HepG2 (cell line): Measurements from ENCODE around the gene GSTM4. TPM values are rescaled to one million over a fixed set of nuclear protein-coding genes. Genes with fewer than 3 reads are reported as not detected.
"Not testable (repeated sequence)": the region's sequence is repeated elsewhere in the genome, so short reads cannot be mapped to it uniquely, and the experiment has no call there.

Experiments used
- ATAC-seq: fragments of 200-7000 bp; cut with Tn5 transposase; 3 replicates; pipeline ENCODE4 v1.9.1; 2020; ENCODE audit warnings: mild to moderate bottlenecking, moderate library complexity
- BruUV-seq: library from RNA; stranded (reverse); fragments of 400-500 nt; replicated peaks from 2 replicates; lab custom pipeline; 2021; lab: Mats Ljungman, UMichigan
- CTCF ChIA-PET: fragments of 300-600 bp; formaldehyde crosslinking; extraction: SDS; loops from one replicate; lab custom pipeline; 2021; ENCODE audit warnings: low total read pairs, inconsistent platforms, low intra/inter-chr PET ratio; lab: Yijun Ruan, JAX
- POLR2A ChIA-PET: fragments of 350-600 bp; sonication (Branson Sonifier 250); formaldehyde crosslinking; loops from one replicate; lab custom pipeline; 2020; ENCODE audit warnings: antibody characterized with exemption, inconsistent platforms; lab: Yijun Ruan, JAX
- DNase-seq: peaks from one replicate; pipeline ENCODE4 v3.0.0-alpha.2; 2015; ENCODE audit warnings: low spot score
- FAIRE-seq: peaks from 3 replicates; lab custom pipeline; 2011; peaks lifted over from hg19 to GRCh38; lab: Jason Lieb, UNC
- H2AFZ ChIP-seq: one replicate; pipeline ENCODE4 v1.6.1; 2011; ENCODE audit warnings: low read length, inconsistent platforms
- H3K27ac ChIP-seq: fragments of 300-600 bp; 3 replicates; pipeline ENCODE4 v1.8.0; 2011; ENCODE audit warnings: mixed run types, mild to moderate bottlenecking, mixed read lengths, low read length, inconsistent platforms; ENCODE audit not compliant: insufficient read depth; ENCODE audit errors: extremely low read length
- H3K27me3 ChIP-seq, 2 experiments: fragments of 200-600 bp in 1 of 2; 2 replicates in 1 of 2; 3 replicates in 1 of 2; pipeline versions ENCODE4 v1.6.0 to v1.8.0; 2011; ENCODE audit warnings: low read length in 2 of 2, mild to moderate bottlenecking in 2 of 2, moderate library complexity in 2 of 2, inconsistent platforms in 1 of 2; ENCODE audit not compliant: insufficient read depth in 2 of 2, control insufficient read depth in 1 of 2
- H3K36me3 ChIP-seq, 2 experiments: fragments of 200-600 bp in 1 of 2; replicated peaks in 1 of 2; 2 replicates in 1 of 2; 3 replicates in 1 of 2; pipeline versions ENCODE4 v1.5.1 to v1.8.0; 2011; ENCODE audit warnings: low read length in 2 of 2, inconsistent platforms in 1 of 2; ENCODE audit not compliant: insufficient read depth in 2 of 2, control insufficient read depth in 1 of 2
- H3K4me1 ChIP-seq: 2 replicates; pipeline ENCODE4 v1.5.1; 2012; ENCODE audit warnings: low read length, inconsistent platforms; ENCODE audit not compliant: insufficient read depth
- H3K4me2 ChIP-seq: 2 replicates; pipeline ENCODE4 v1.6.0; 2011; ENCODE audit warnings: low read depth, low read length, inconsistent platforms
- H3K4me3 ChIP-seq, 3 experiments: fragments of 200-600 bp in 1 of 3; sonication (generic), shearing (Covaris generic) in 1 of 3; replicated peaks in 1 of 3; 2 replicates each; pipeline ENCODE4 v1.5.1; 2011 to 2016; ENCODE audit warnings: low read length in 3 of 3, inconsistent platforms in 2 of 3, low read depth in 2 of 3, mild to moderate bottlenecking in 2 of 3, control low read depth in 1 of 3, mixed read lengths in 1 of 3; ENCODE audit not compliant: insufficient read depth in 1 of 3
- H3K79me2 ChIP-seq: one replicate; pipeline ENCODE4 v1.6.1; 2011; ENCODE audit warnings: low read length, inconsistent platforms; ENCODE audit not compliant: insufficient read depth
- H3K9ac ChIP-seq: 2 replicates; pipeline ENCODE4 v1.6.0; 2011; ENCODE audit warnings: mild to moderate bottlenecking, low read depth, low read length, inconsistent platforms; ENCODE audit not compliant: insufficient read depth
- H3K9me3 ChIP-seq: 2 replicates; pipeline ENCODE4 v1.5.1; 2012; ENCODE audit warnings: mild to moderate bottlenecking, low read length
- H4K20me1 ChIP-seq: 2 replicates; pipeline ENCODE4 v1.6.0; 2011; ENCODE audit warnings: inconsistent platforms, mild to moderate bottlenecking, low read length, moderate library complexity; ENCODE audit not compliant: insufficient read depth
- GLI4 ChIP-seq: sonication (generic); formaldehyde crosslinking; IDR thresholded peaks from 2 replicates; pipeline ENCODE4 v1.5.1; 2020; ENCODE audit warnings: missing genetic modification reagents, mild to moderate bottlenecking, moderate library complexity, borderline replicate concordance
- RARG ChIP-seq: sonication (generic); formaldehyde crosslinking; IDR thresholded peaks from 2 replicates; pipeline ENCODE4 v1.4.0; 2020; ENCODE audit warnings: low read depth, mild to moderate bottlenecking, missing genetic modification reagents
- RFX3 ChIP-seq: IDR thresholded peaks from 2 replicates; pipeline ENCODE4 v1.6.1; 2016; ENCODE audit warnings: missing biosample characterization, missing genetic modification reagents
- SMARCE1 ChIP-seq: fragments of 450-650 bp; IDR thresholded peaks from 2 replicates; pipeline ENCODE4 v1.6.1; 2017; ENCODE audit warnings: borderline replicate concordance
- ZNF207 ChIP-seq: fragments of 450-650 bp; IDR thresholded peaks from 2 replicates; pipeline ENCODE4 v1.6.1; 2016; ENCODE audit warnings: antibody characterized with exemption, borderline replicate concordance
- whole genome bisulfite sequencing: methylation state at CpG from one replicate; pipeline ENCODE4 v1.1.6; 2017; ENCODE audit warnings: low lambda C conversion rate; 5-methylcytosine and 5-hydroxymethylcytosine counted together
- in situ Hi-C: cut with HindIII; loops from 2 replicates; pipeline ENCODE4 v1.10.0; 2017; ENCODE audit warnings: low pct_unique_long_range_greater_than_20kb; ENCODE audit not compliant: extremely low pct_ligation_motif_present
- intact Hi-C: fragments of 100-400 bp; cut with micrococcal nuclease; formaldehyde crosslinking; loops from one replicate; pipeline ENCODE4 v1.10.0; 2022; ENCODE audit not compliant: unreplicated experiment
- polyA plus RNA-seq, 8 experiments: library from polyadenylated mRNA; depleted of rRNA in 3 of 8; stranded (reverse) in 7 of 8; unstranded in 1 of 8; fragments of >200 nt; fragmentation: Illumina TruSeq in 4 of 8; extraction: Trizol in 4 of 8; gene quantifications; 2 replicates each; pipeline versions ENCODE4 v1.2.1 to v1.2.3, GENCODE V29; 2011 to 2016; ENCODE audit warnings: low read depth in 4 of 8, missing spikeins in 1 of 8, mixed read lengths in 1 of 8; ENCODE audit not compliant: insufficient read depth in 1 of 8
- total RNA-seq, 5 experiments: library from RNA; depleted of rRNA; stranded (reverse); fragments of >200 nt; fragmentation: Illumina TruSeq; extraction: Trizol; gene quantifications; 2 replicates each; pipeline ENCODE4 v1.2.3, GENCODE V29; 2016; ENCODE audit warnings: low read depth in 1 of 5

The GSTM4 gene
- total and polyA plus RNA-seq, 2 of the 13 experiments (the other 11 are each of a cell fraction or from before 2014, with no cell fraction given): 25.3 to 40.8 TPM

GRCh38 chr1:109669246-109669948 is 13.5 kb downstream of the GSTM4 start:
- ATAC-seq (no peak), FAIRE-seq (no peak), DNase-seq (no peak)
- Histone ChIP-seq H3K79me2 (no peaks in the 10 kb centered on the region), H3K4me3 (no peak overlapping the region), H3K27me3 (no peaks in the 10 kb centered on the region), H3K4me2 (no peak overlapping the region), H3K9me3 (no peaks in the 10 kb centered on the region), H3K27ac (no peak overlapping the region), H3K36me3 (no peaks in the 10 kb centered on the region), H3K9ac (no peak overlapping the region), H3K4me1 (peaks cover 13% of the 10 kb centered on the region), H2AFZ (no peak overlapping the region)
- intact Hi-C loops (no loop called here), in situ Hi-C loops (loop anchor here (10.0 kb wide), 1 partner anchor 45 kb away; the partner anchor contains the start of gene GSTM5)
- CTCF ChIA-PET: no interaction called here
- no TSS peak for BruUV-seq
- POLR2A ChIA-PET: no interaction called here
- TF ChIP-seq GLI4 (CRISPR knock-in tag): no peak
- no peak for TF ChIP-seq ZNF207
- no peak for TF ChIP-seq SMARCE1
- no peak for TF ChIP-seq RARG (CRISPR knock-in tag)
- TF ChIP-seq RFX3 (CRISPR knock-in tag): no peak
- TF ChIP-seq, all 625 proteins: peak for 0
- no peaks in the 10 kb centered on the region for H4K20me1 ChIP-seq
- 91% methylated on average over 18 of the region's 22 CpGs for WGBS

GRCh38 chr1:109669949-109670302 is 14.0 kb downstream of the GSTM4 start:
- WGBS: 90% methylated on average over 4 of the region's 5 CpGs
- H3K79me2 ChIP-seq, H3K27ac ChIP-seq, H2AFZ ChIP-seq, ATAC-seq, H3K27me3 ChIP-seq, CTCF ChIA-PET, H3K9ac ChIP-seq, H4K20me1 ChIP-seq, H3K36me3 ChIP-seq, intact Hi-C loops, DNase-seq, H3K9me3 ChIP-seq, H3K4me2 ChIP-seq, H3K4me3 ChIP-seq, BruUV-seq, FAIRE-seq: not testable (repeated sequence)
- POLR2A ChIA-PET: interaction anchor here (0.6 kb wide), 1 partner anchor 14 kb away, joined by 3 read pairs; the partner anchor contains the start of gene GSTM4
- in situ Hi-C loops: loop anchor here (10.0 kb wide), 1 partner anchor 45 kb away; the partner anchor contains the start of gene GSTM5
- peaks cover 13% of the 10 kb centered on the region for H3K4me1 ChIP-seq
